ENCODE results near the gene S100A14.

Gene S100A14

GRCh38 chr1:153565529-153566374 lies 50.4 kb downstream of the S100A14 start, which contains the start of gene S100A2:
S100A2 (minus strand) TSS chr1:153565844; CDS start chr1:153563877, 1,967 bp downstream.
- H3K4me3 ChIP-seq (ENCODE audit: low read length), result peak within 1 kb of the TSS; percentile 40
- no peak for TF ChIP-seq CTCF (conservative IDR thresholded peaks at IDR 0.05; ENCODE audit: low read length)

More at GRCh38 chr1:153565529-153566374, 50.4 kb downstream of the S100A14 start, which contains the start of gene S100A2:
- DNase-seq (ENCODE audit: low read depth), result peak; percentile 95
